Suprapubic skin (tissue), 4 donors: Measurements from ENCODE around the gene JADE2.

ENCODE experiments used
- CTCF ChIP-seq, 2 donors: fragments of 200-600 bp in 1 of 2; fragments of 450-650 bp in 1 of 2; sonication (generic) in 1 of 2; IDR thresholded peaks; one replicate each; pipeline ENCODE4 v1.5.1; 2016 to 2019; ENCODE audit warnings: antibody characterized with exemption in 2 of 2, mild to moderate bottlenecking in 1 of 2, moderate library complexity in 1 of 2
- EP300 ChIP-seq: sonication (generic); formaldehyde crosslinking; IDR thresholded peaks from one replicate; pipeline ENCODE4 v1.6.1; 2017; ENCODE audit warnings: antibody characterized with exemption
- POLR2A ChIP-seq, 2 donors: fragments of 450-650 bp; IDR thresholded peaks; one replicate each; pipeline ENCODE4 v1.6.1; 2017; ENCODE audit warnings: antibody characterized with exemption in 2 of 2, mild to moderate bottlenecking in 2 of 2, moderate library complexity in 2 of 2
- POLR2AphosphoS5 ChIP-seq, 3 donors: sonication (generic); formaldehyde crosslinking; IDR thresholded peaks; one replicate each; pipeline ENCODE4 v1.6.1; 2017; ENCODE audit warnings: antibody characterized with exemption in 3 of 3

GRCh38 chr5:134552301-134552700, 26.8 kb downstream of the JADE2 start:
- TF ChIP-seq CTCF (IDR thresholded peaks at IDR 0.05), result no peak
- no peak for TF ChIP-seq POLR2A (IDR thresholded peaks at IDR 0.05)
- no peak for TF ChIP-seq EP300
- TF ChIP-seq POLR2AphosphoS5 (IDR thresholded peaks at IDR 0.05), result no peak
